DOHH2 (cell line): ENCODE results near the gene KAZALD1.

Source experiments
- H3F3A ChIP-seq: fragments of 200-600 bp; sonication (generic), shearing (Covaris generic); 2 replicates; pipeline ENCODE4 v1.6.0; 2016; ENCODE audit warnings: antibody characterized with exemption, mild to moderate bottlenecking; ENCODE audit not compliant: control insufficient read depth, insufficient read depth
- H3K27ac ChIP-seq: fragments of 200-600 bp; sonication (generic); 2 replicates; pipeline ENCODE4 v1.5.1; 2014; ENCODE audit warnings: low read depth, mild to moderate bottlenecking, low read length, moderate library complexity
- H3K27me3 ChIP-seq: fragments of 200-600 bp; sonication (generic); 2 replicates; pipeline ENCODE4 v1.6.1; 2014; ENCODE audit warnings: mild to moderate bottlenecking, low read length, mixed read lengths; ENCODE audit not compliant: control insufficient read depth
- H3K36me3 ChIP-seq: fragments of 200-600 bp; sonication (generic); 2 replicates; pipeline ENCODE4 v1.6.1; 2014; ENCODE audit warnings: mild to moderate bottlenecking, low read length, moderate library complexity, mixed read lengths; ENCODE audit not compliant: control insufficient read depth
- H3K4me1 ChIP-seq: fragments of 200-600 bp; sonication (generic); 2 replicates; pipeline ENCODE4 v1.6.1; 2014; ENCODE audit warnings: mild to moderate bottlenecking, low read length, mixed read lengths; ENCODE audit not compliant: control insufficient read depth
- H3K4me2 ChIP-seq: fragments of 200-600 bp; sonication (generic); 2 replicates; pipeline ENCODE4 v1.6.0; 2014; ENCODE audit warnings: mild to moderate bottlenecking, low read length, moderate library complexity
- H3K4me3 ChIP-seq: fragments of 200-600 bp; sonication (generic); 2 replicates; pipeline ENCODE4 v1.5.1; 2014; ENCODE audit warnings: mild to moderate bottlenecking, low read length, mixed read lengths
- H3K79me2 ChIP-seq: fragments of 200-600 bp; sonication (generic); 2 replicates; pipeline ENCODE4 v1.6.1; 2014; ENCODE audit warnings: mild to moderate bottlenecking, low read length, mixed read lengths; ENCODE audit not compliant: control insufficient read depth
- H3K9me2 ChIP-seq: fragments of 200-600 bp; sonication (generic); replicated peaks from 2 replicates; pipeline ENCODE4 v1.6.1; 2014; ENCODE audit warnings: mild to moderate bottlenecking, low read length, mixed read lengths; ENCODE audit not compliant: control insufficient read depth
- H3K9me3 ChIP-seq: fragments of 200-600 bp; sonication (generic); 2 replicates; pipeline ENCODE4 v1.6.1; 2014; ENCODE audit warnings: antibody characterized with exemption, low read length, mixed read lengths; ENCODE audit not compliant: control insufficient read depth, insufficient read depth
- H4K20me1 ChIP-seq: fragments of 200-600 bp; sonication (generic); 2 replicates; pipeline ENCODE4 v1.6.0; 2014; ENCODE audit warnings: low read depth, mild to moderate bottlenecking, antibody characterized with exemption, low read length, moderate library complexity; ENCODE audit not compliant: control insufficient read depth, insufficient read depth
- CTCF ChIP-seq: fragments of 200-600 bp; sonication (generic); IDR thresholded peaks from one replicate; pipeline ENCODE4 v1.5.1; 2014; ENCODE audit warnings: antibody characterized with exemption, mild to moderate bottlenecking, low read depth, low read length; ENCODE audit not compliant: poor library complexity, severe bottlenecking
- EZH2phosphoT487 ChIP-seq: fragments of 200-600 bp; sonication (generic); IDR thresholded peaks from 2 replicates; pipeline ENCODE4 v1.6.1; 2017; ENCODE audit warnings: borderline replicate concordance, mild to moderate bottlenecking, antibody characterized with exemption, low read length, moderate library complexity, mixed read lengths

The KAZALD1 gene

GRCh38 chr10:101061624-101062231 lies at the start of gene KAZALD1:
KAZALD1 (plus strand) TSS chr10:101061989; CDS start chr10:101062593, 604 bp downstream.
- peaks cover 74% of the 10 kb centered on the region for H3K4me1 ChIP-seq
- peaks cover 26% of the 10 kb centered on the region for H3K36me3 ChIP-seq
- peak within 1 kb of the TSS; percentile 88 for H3K27ac ChIP-seq
- TF ChIP-seq EZH2phosphoT487: no peak
- TF ChIP-seq CTCF: no peak
- H3K79me2 ChIP-seq: peaks cover 37% of the 10 kb centered on the region
- peaks cover 20% of the 10 kb centered on the region for H3K27me3 ChIP-seq
- H4K20me1 ChIP-seq: peaks cover 7% of the 10 kb centered on the region; the same call in 1 of the 2 replicates
- no peaks in the 10 kb centered on the region for H3K9me2 ChIP-seq
- peak within 1 kb of the TSS; percentile 91 for H3K4me3 ChIP-seq
- H3K9me3 ChIP-seq: no peaks in the 10 kb centered on the region
- peaks cover 9% of the 10 kb centered on the region for H3F3A ChIP-seq
- peak within 1 kb of the TSS; percentile 76 for H3K4me2 ChIP-seq

- Histone ChIP-seq H4K20me1 (no peaks in the 10 kb centered on the region), H3F3A (no peaks in the 10 kb centered on the region), H3K4me3 (peak overlapping the region; percentile 27; the same call in 1 of the 2 replicates), H3K79me2 (no peaks in the 10 kb centered on the region), H3K9me2 (no peaks in the 10 kb centered on the region), H3K9me3 (no peaks in the 10 kb centered on the region), H3K27me3 (peaks cover 13% of the 10 kb centered on the region), H3K36me3 (no peaks in the 10 kb centered on the region), H3K4me2 (peak overlapping the region; percentile 55), H3K4me1 (peaks cover 15% of the 10 kb centered on the region), H3K27ac (no peak overlapping the region)
- peak; percentile 100 for TF ChIP-seq CTCF
- no peak for TF ChIP-seq EZH2phosphoT487
These were observed 49.0 kb upstream of the KAZALD1 start for GRCh38 chr10:101012525-101013364.

- H3K36me3 ChIP-seq: no peaks in the 10 kb centered on the region
These were observed 48.4 kb upstream of the KAZALD1 start for GRCh38 chr10:101013365-101013825.

More at GRCh38 chr10:101013365-101013825, 48.4 kb upstream of the KAZALD1 start:
- no peaks in the 10 kb centered on the region for H3K9me2 ChIP-seq
- no peaks in the 10 kb centered on the region for H3K9me3 ChIP-seq
- no peaks in the 10 kb centered on the region for H4K20me1 ChIP-seq
- TF ChIP-seq EZH2phosphoT487 (no peak), CTCF (no peak)
- H3F3A ChIP-seq: no peaks in the 10 kb centered on the region
- peaks cover 16% of the 10 kb centered on the region for H3K27me3 ChIP-seq
- peaks cover 21% of the 10 kb centered on the region for H3K4me1 ChIP-seq
- no peaks in the 10 kb centered on the region for H3K79me2 ChIP-seq
- H3K27ac ChIP-seq: no peak overlapping the region
- H3K4me2 ChIP-seq: peak overlapping the region; percentile 55
- peak overlapping the region; percentile 27; the same call in 1 of the 2 replicates for H3K4me3 ChIP-seq
